Measurements from ENCODE around the gene CTLA4.
A peak's percentile ranks its signal among the peaks of the same experiment; 100 is the strongest.

Gene CTLA4

GRCh38 chr2:203867561-203868200 is at the start of gene CTLA4:
TSS of gene CTLA4 (plus strand) at chr2:203867771. CDS start at chr2:203867943, 172 bp downstream.
- peak; percentile 24 for DNase-seq (ENCODE audit: low read depth)

GRCh38 chr2:203818656-203819055 is 48.9 kb upstream of the CTLA4 start:
- no peak for DNase-seq (ENCODE audit: low read depth)

GRCh38 chr2:203819434-203820133 is 48.0 kb upstream of the CTLA4 start:
- DNase-seq (ENCODE audit: low read depth): no peak

- no peak for DNase-seq (ENCODE audit: low read depth)
Measured at GRCh38 chr2:203820969-203821368, 46.6 kb upstream of the CTLA4 start.

GRCh38 chr2:203822240-203822639 is 45.3 kb upstream of the CTLA4 start:
- DNase-seq (ENCODE audit: low read depth): no peak

GRCh38 chr2:203823173-203823572 is 44.4 kb upstream of the CTLA4 start:
- DNase-seq (ENCODE audit: low read depth): no peak

GRCh38 chr2:203824057-203824456 is 43.5 kb upstream of the CTLA4 start:
- DNase-seq (ENCODE audit: low read depth): no peak

GRCh38 chr2:203824603-203825002 is 43.0 kb upstream of the CTLA4 start:
- DNase-seq (ENCODE audit: low read depth): no peak

- DNase-seq (ENCODE audit: low read depth): no peak
Measured at GRCh38 chr2:203826704-203827103, 40.9 kb upstream of the CTLA4 start.

GRCh38 chr2:203830304-203831055 is 37.1 kb upstream of the CTLA4 start:
- DNase-seq (ENCODE audit: low read depth): no peak

- DNase-seq (ENCODE audit: low read depth): no peak
Measured at GRCh38 chr2:203835420-203835819, 32.2 kb upstream of the CTLA4 start.

- no peak for DNase-seq (ENCODE audit: low read depth)
Measured at GRCh38 chr2:203835892-203836800, 31.4 kb upstream of the CTLA4 start.

- DNase-seq (ENCODE audit: low read depth): no peak
Measured at GRCh38 chr2:203840655-203841205, 26.8 kb upstream of the CTLA4 start.

GRCh38 chr2:203841654-203842053 is 25.9 kb upstream of the CTLA4 start:
- no peak for DNase-seq (ENCODE audit: low read depth)

GRCh38 chr2:203842373-203842772 is 25.2 kb upstream of the CTLA4 start:
- no peak for DNase-seq (ENCODE audit: low read depth)

GRCh38 chr2:203846490-203847105 is 21.0 kb upstream of the CTLA4 start:
- DNase-seq (ENCODE audit: low read depth): no peak

GRCh38 chr2:203849010-203849409 is 18.6 kb upstream of the CTLA4 start:
- no peak for DNase-seq (ENCODE audit: low read depth)

- no peak for DNase-seq (ENCODE audit: low read depth)
Measured at GRCh38 chr2:203852760-203853159, 14.8 kb upstream of the CTLA4 start.

GRCh38 chr2:203853271-203853670 is 14.3 kb upstream of the CTLA4 start:
- DNase-seq (ENCODE audit: low read depth): no peak

- DNase-seq (ENCODE audit: low read depth): no peak
Measured at GRCh38 chr2:203853722-203854121, 13.8 kb upstream of the CTLA4 start.

- no peak for DNase-seq (ENCODE audit: low read depth)
Measured at GRCh38 chr2:203855274-203855673, 12.3 kb upstream of the CTLA4 start.

All from stimulated activated CD4-positive, alpha-beta T cell treated with anti-CD3 and anti-CD28 coated beads, Interleukin-2, amount 100 ng/mL, for 4 hours (primary cell).